ENCODE results near the gene SMC3.
"Not testable (repeated sequence)": the region's sequence is repeated elsewhere in the genome, so short reads cannot be mapped to it uniquely, and the experiment has no call there.

SMC3 gene

GRCh38 chr10:110628161-110628560 is 60.7 kb downstream of the SMC3 start:
- no peak for DNase-seq

DNA sequence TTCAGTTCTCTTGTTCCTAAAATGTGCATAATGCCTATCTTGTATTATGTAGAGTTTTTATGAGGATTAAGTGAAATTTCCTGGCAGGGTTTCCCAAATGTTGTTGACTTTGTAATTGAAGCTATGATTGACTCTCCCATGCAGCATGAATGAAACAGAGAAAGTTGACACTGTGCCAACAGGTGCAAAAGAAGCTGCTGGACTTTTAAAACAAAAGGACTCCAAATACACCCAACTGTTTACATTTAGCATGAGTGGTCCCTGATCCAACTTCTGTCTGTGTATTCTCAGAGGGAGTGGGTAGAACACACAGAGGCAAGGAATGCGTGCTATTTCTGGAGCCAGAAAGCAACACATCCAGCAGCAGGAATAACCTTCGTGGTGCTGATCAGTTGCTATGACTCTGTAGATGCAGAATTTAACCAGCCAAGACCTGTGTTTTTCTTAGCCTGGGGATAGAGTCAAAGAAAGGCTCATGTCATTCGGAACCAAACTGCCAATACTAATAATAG is 62.2 kb downstream of the SMC3 start:
- DNase-seq, result peak; percentile 76

- DNase-seq, result no peak
These were observed 64.4 kb downstream of the SMC3 start for GRCh38 chr10:110631934-110632333.

- no peak for DNase-seq
These were observed 65.2 kb downstream of the SMC3 start for GRCh38 chr10:110632591-110633215.

DNA sequence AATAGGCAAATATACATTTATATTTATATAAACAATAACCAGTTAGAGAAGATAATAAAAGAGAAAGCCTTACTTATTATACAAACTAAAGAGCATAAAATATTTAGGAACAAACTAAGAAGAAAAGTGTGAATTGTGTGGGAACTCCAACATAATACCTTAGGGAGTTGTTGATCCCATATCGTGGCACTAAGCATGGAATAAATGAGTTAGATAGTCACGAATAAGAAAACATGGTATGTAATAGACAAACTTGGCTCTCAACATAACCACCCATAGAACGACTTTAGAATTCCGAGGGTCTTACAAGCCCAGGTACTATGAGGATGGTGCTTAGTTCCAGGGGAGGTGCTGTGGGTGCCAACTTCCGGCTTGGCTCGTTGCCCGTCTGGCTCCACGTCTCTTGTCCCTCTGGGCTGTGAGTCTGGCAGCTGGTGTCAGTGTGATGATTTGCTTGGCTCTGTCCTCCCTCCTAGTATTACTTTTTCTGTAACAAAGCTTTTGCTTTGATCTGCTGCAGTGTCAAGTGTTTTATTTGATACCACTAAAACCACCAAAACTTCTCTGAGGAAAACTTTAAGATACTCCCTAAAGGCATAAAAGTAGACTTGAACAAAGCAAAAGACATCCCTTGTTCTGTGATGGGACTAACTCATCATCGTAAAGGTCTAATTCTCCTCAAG is 67.2 kb downstream of the SMC3 start:
- no peak for DNase-seq

DNA sequence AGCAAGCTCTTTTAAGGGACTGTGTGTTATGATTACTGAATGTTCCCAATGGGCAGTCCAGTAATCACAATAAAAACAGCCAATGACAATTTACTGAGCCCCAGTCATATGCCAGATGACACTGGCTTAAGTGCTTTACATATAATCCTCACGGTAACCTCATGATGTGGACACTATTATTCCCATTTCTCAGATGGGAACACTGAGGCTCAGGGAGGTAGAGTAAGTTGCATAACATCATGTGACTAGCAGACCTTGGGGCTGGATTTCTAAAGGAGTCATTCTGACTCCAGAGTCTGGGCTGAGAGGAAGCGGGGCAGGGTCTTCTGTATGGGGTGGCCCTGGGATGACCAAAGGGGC is 69.1 kb downstream of the SMC3 start:
- DNase-seq, result no peak

GRCh38 chr10:110636932-110637557 is 69.5 kb downstream of the SMC3 start:
- DNase-seq, result no peak

- DNase-seq, result no peak
These were observed 70.1 kb downstream of the SMC3 start for GRCh38 chr10:110637558-110638053.

GRCh38 chr10:110638319-110638718 is 70.8 kb downstream of the SMC3 start:
- DNase-seq, result no peak

DNA sequence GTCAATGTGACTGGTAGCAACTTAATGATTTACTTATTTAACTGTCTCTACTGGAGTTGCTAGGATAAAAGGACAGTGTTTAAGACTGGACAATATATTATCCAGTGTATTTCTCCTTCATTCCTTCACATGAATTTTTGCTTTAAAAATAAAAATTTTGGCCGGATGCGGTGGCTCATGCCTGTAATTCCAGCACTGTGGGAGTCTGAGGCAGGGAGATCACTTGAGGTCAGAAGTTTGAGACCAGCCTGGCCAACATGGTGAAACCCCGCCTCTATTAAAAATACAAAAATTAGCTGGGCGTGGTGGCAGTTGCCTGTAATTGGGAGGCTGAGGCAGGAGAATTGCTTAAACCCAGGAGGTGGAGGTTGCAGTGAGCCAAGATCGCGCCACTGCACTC is 71.6 kb downstream of the SMC3 start:
- not testable (repeated sequence) for DNase-seq

GRCh38 chr10:110639858-110640257 is 72.4 kb downstream of the SMC3 start:
- DNase-seq, result not testable (repeated sequence)

GRCh38 chr10:110641256-110641655 is 73.8 kb downstream of the SMC3 start:
- DNase-seq, result no peak

DNA sequence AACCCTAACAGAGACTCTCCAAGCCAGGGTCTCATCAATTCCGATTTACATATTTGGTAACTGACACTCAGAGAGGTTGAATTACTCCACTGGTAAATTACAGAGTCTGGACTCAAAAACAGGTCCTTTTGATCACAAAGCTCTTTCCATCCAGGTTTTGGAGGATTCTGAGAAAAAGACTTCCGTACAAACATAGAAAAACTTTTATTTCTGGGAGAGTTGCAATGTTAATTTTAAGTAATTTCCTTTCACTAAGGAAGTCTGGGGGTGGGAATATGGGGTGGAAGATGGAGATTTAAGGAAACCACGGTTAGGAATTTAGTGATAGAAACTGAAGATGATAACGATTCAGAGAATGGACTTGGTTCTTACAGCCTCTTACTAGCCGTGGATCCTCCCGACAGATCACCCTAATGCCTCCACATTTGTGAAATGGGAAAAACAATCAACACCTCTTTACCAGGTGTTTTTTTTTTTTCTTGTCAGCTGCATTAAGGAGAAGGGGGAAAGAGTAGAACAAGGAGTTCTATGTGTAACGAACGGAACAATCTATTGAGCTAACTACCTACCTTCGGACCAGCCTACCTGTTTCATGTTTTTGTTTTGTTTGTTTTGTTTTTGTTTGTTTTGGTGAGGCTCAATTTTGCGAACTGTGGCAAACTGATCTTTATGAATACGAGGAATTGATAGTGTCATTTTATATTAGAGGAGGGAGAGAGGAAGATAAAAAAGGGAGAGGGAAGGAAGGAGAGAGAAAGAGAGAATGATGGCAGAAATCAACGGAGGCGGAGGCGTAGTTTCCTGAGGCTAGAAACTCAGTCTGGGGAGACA is 74.9 kb downstream of the SMC3 start:
- DNase-seq, result no peak

GRCh38 chr10:110643035-110643652 is 75.6 kb downstream of the SMC3 start:
- no peak for DNase-seq

DNA sequence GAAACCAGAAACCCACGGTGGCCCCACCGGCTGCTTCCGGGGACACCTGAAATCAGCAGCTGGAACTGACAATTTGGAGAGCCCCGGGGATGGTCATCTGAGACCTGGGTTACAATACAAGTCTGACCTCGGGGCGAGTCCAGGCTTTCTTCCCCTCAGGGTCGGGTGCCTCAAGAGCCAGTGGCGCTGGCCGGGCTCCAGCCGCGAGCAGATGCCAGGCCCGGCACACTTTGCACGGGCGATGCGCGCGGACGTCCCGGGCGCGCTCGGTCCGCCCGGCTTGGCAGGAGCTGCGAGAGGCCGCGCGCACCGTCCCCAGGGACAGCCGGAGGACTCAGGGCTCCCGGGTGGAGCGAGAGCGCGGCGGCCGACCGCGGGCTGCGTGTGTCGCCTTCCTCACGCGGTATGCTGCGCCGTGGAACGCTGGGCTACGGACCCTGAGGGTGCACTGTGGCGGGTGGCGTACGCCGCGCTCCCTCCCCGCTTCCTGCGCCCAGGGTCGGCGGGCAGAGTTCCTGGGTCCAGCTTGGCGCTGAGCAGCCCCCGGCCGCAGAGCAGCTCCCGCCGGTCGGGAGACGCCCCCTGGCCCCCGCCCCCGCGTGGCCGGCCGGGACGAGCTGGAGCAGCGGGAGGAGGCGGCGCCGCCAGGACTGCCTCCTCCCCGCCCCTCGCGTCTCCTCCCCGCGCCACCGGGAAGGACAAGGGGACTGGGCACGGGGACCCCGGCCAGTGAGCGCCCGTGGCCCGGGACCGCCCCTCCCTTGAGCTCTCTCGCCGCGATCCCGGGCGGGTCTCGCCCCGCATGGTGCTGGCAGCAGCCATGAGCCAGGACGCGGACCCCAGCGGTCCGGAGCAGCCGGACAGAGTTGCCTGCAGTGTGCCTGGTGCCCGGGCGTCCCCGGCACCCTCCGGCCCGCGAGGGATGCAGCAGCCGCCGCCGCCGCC is 76.4 kb downstream of the SMC3 start, which contains the start of gene RBM20:
Gene RBM20, plus strand, starts transcription at position 684 of the 945 bp plus-strand sequence. Its CDS starts 119 bp downstream, at position 803.
- no peak for DNase-seq

DNA sequence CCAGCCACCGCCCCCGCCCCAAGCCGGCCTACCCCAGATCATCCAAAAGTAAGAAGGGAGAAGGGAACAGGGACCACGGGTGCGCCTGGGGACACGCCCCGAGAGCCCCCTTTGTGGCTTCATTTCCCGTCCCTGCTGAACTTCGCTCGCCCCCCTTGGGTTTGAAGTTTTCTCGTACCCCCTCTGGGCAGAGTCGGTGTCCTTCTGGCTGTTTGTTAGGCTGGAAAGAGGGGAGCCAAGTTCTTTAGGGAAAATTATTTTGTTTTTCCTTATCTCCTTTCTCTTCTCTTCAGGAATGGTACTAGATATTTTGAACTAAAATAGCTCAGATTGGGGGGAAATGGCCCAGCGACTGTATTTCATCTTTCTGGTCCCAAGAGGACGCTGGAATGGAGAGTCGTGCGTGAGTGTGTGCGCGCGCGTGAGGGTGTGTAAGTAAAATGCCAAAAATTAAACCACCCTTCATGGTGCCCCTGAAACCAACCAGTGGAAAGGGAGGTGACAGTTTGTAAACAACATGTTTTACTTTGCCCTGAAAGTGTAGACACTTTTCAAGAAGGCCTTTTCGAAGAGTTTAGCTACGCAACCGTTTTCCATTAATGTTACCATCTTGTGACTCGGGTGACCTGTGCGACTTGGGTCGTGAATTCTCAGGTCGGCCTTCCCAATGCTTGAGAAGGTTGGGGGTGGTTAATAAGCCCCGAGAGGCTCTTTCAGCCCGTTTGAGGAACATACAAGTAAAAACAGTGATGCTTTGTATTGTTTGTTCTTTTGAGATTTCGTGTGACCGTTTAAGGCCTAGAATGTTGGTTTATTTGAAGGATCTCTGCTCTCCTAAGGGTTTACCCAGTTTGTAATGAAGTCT is 77.3 kb downstream of the SMC3 start:
- DNase-seq, result no peak

GRCh38 chr10:110646417-110647135 is 79.1 kb downstream of the SMC3 start:
- no peak for DNase-seq

GRCh38 chr10:110647136-110647430 is 79.6 kb downstream of the SMC3 start:
- no peak for DNase-seq

GRCh38 chr10:110648692-110649346 is 81.3 kb downstream of the SMC3 start:
- no peak for DNase-seq

All from NCI-H1436 treated with DMSO at 0.1 percent for 48 hours (cell line).